Measurements from ENCODE around the gene ANGPT4. TPM values are rescaled to one million over a fixed set of nuclear protein-coding genes. Genes with fewer than 3 reads are reported as not detected.

The ANGPT4 gene
- total RNA-seq, 6 experiments from 2014 or later: 0.04 to 0.12 TPM; not detected in 4

DNA sequence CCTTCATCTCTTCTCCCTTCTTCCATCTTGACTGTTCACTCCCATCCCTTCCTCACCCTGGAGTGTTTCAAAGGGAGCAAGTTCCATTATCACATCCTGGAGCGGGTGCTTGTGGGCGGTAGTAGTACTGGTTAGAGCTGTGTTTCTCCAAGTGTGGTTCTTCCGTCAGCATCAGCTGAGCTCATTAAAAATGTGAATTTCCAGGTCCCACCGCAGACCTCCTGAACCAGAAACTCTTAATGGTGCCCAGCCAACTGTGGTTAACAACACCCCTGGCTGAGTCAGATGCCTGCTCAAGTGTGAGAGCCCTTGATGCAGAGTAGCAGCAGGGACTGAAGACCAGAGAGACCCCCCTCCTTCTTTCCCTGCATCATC is 24.4 kb downstream of the ANGPT4 start:
- peak in 1 of 3 donors; percentile 7 for DNase-seq
- intact Hi-C loops (cut with DNase I): no loop called here
- Histone ChIP-seq H3K27me3 (no peaks in the 10 kb centered on the region), H3K9me3 (no peaks in the 10 kb centered on the region), H3K36me3 (no peaks in the 10 kb centered on the region), H3K27ac (no peak overlapping the region), H3K4me1 (no peaks in the 10 kb centered on the region), H3K4me3 (no peak overlapping the region)
- 67% methylated on average over 2 of the region's 4 CpGs for WGBS (ENCODE audit: insufficient coverage, low coverage, low lambda C conversion rate, missing lambda C conversion rate)
- TF ChIP-seq CTCF (IDR thresholded peaks at IDR 0.05) (no peak), POLR2A (IDR thresholded peaks at IDR 0.05) (no peak)
- no peak for ATAC-seq

GRCh38 chr20:891058-891705 is 25.0 kb downstream of the ANGPT4 start:
- peak in 1 of 3 donors; percentile 20 for DNase-seq
- no peak overlapping the region for H3K4me3 ChIP-seq
- no peaks in the 10 kb centered on the region for H3K36me3 ChIP-seq
- peak in 3 of 4 donors; percentile 16 to 54 (median 17) for ATAC-seq
- intact Hi-C loops (cut with DNase I): no loop called here
- H3K4me1 ChIP-seq: no peaks in the 10 kb centered on the region
- no peaks in the 10 kb centered on the region for H3K27me3 ChIP-seq
- 54% methylated on average over 4 of the region's 6 CpGs for WGBS (ENCODE audit: insufficient coverage, low coverage, low lambda C conversion rate, missing lambda C conversion rate)
- H3K9me3 ChIP-seq: no peaks in the 10 kb centered on the region
- no peak overlapping the region for H3K27ac ChIP-seq
- TF ChIP-seq POLR2A (IDR thresholded peaks at IDR 0.05) (no peak), CTCF (IDR thresholded peaks at IDR 0.05) (no peak)

DNA sequence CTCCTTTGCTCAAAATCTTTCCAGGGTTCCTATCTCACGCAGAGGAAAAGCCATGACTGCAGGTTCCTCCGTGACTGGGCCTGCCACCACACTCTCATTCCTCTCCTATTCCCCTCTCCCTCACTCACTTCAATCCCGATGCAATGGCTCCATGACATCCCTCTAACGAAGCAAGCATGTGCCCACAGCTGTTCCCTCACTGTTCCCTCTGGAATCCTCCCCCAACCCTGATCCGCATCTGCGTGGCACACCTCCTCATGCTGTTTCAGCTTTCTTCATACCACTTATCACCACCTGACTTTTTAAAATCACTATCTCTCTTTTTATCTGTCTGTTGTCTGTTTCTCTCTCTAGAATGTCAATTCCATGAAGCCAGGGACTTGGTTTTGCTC is 25.5 kb downstream of the ANGPT4 start:
- intact Hi-C loops (cut with DNase I): no loop called here
- no peak overlapping the region for H3K27ac ChIP-seq
- H3K4me1 ChIP-seq: no peaks in the 10 kb centered on the region
- no peaks in the 10 kb centered on the region for H3K36me3 ChIP-seq
- no peak for TF ChIP-seq CTCF (IDR thresholded peaks at IDR 0.05)
- TF ChIP-seq POLR2A (IDR thresholded peaks at IDR 0.05): no peak
- no peaks in the 10 kb centered on the region for H3K9me3 ChIP-seq
- H3K27me3 ChIP-seq: no peaks in the 10 kb centered on the region
- ATAC-seq (no peak), DNase-seq (peak in 1 of 3 donors; percentile 18)
- no peak overlapping the region for H3K4me3 ChIP-seq
- 61% methylated on average over 6 of the region's 6 CpGs for WGBS (ENCODE audit: insufficient coverage, low coverage, low lambda C conversion rate, missing lambda C conversion rate)

GRCh38 chr20:889932-890463 is 26.1 kb downstream of the ANGPT4 start:
- no peaks in the 10 kb centered on the region for H3K36me3 ChIP-seq
- peak in 1 of 3 donors; percentile 46 for DNase-seq
- WGBS (ENCODE audit: insufficient coverage, low coverage, low lambda C conversion rate, missing lambda C conversion rate): no CpG with 5 or more reads among the region's 10 CpGs
- TF ChIP-seq CTCF (IDR thresholded peaks at IDR 0.05): no peak
- no peak for TF ChIP-seq POLR2A (IDR thresholded peaks at IDR 0.05)
- no peak overlapping the region for H3K27ac ChIP-seq
- H3K4me3 ChIP-seq: no peak overlapping the region
- no peaks in the 10 kb centered on the region for H3K4me1 ChIP-seq
- H3K27me3 ChIP-seq: peaks cover 0 to 3% of the 10 kb centered on the region in 2 donors
- intact Hi-C loops (cut with DNase I): no loop called here
- no peak for ATAC-seq
- no peaks in the 10 kb centered on the region for H3K9me3 ChIP-seq
